Left forelimb (tissue), 1 donor: Measurements from ENCODE around the gene ELMOD3.
"Not testable (repeated sequence)": the region's sequence is repeated elsewhere in the genome, so short reads cannot be mapped to it uniquely, and the experiment has no call there.

Experiments used
- DNase-seq: peaks from one replicate; pipeline ENCODE4 v3.0.0-alpha.2; 2018; ENCODE audit warnings: low spot score

The ELMOD3 gene

DNA sequence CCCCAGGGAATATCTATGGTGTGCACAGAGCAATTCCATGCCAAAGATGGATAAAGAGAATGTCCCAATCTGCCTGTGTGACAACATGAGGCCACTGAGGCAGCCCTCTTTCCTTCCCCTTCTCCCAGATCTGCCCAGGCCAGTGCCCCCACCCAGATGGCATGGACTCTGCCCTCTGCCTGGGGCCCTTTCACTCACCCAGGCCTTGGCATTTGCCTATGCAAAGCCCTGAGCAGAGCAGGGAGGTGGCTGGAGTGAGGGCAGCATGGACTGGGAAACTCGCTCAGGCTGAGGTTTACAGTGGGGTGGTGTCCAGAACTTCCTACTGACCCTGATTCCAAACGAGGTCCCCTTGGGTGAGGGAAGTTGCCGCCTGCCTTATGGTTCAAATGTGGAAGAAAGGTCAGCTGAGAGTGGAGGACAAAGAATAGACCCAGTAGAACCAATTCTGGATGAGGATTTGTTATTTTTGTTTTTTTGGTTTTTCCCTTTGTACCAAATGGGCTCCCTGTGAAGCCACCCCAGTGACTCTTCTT is 72.8 kb downstream of the ELMOD3 start:
- DNase-seq: no peak

GRCh38 chr2:85428343-85428881 is 73.8 kb downstream of the ELMOD3 start:
- no peak for DNase-seq

DNA sequence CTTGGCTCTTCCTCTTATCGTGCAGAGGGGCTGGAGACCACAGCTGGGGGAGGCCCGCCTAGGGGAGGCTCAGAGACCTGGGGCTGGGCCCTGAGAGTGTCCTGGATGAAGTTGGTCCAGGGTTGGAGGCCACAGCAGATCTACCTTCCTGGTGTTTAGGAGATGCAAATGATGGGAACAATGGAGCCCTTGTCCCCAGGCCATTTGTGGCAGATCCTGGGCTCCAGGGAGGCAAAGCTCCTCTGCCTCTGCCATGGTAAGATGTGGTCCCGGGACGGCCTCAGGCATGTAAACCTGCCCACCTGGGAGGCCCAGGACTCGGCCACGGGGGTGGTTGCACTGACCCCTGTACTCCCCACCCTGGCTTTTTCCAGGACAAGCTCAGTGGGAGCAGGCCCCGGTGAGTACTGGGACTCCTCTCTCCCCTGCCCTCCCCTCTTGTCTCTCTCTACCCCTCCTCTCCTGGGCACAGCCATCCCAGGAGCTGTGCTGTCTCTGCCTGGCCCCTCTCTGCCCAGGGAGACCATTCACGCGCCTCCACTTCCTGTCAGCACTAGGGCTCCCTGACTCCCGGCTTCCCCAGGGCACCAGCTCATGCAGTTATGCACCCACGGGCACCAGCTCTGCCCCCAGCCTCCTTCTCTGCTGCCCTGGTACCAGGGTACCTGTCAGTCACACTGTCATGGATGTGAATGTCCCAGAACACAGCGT is 74.8 kb downstream of the ELMOD3 start:
- no peak for DNase-seq

DNA sequence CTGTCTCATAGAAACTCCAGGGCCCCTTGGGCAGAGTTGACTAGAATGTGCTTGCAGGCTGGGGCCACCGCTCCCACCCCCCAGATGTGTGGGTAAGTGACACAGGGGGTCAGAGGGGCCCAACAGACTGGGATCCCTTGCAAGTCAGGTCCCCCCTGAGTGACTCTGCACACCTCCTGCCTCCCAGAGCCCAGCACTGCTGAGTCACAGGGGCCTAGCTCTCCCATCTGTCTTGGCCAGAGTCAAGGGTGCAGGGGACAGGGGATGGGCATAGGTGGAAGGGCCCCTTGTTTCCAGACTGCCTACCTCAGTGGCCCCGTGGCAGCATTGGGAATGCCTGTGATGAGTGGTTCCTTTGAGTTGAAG is 75.3 kb downstream of the ELMOD3 start:
- no peak for DNase-seq

GRCh38 chr2:85430752-85431569 is 76.4 kb downstream of the ELMOD3 start:
- peak; percentile 79 for DNase-seq

DNA sequence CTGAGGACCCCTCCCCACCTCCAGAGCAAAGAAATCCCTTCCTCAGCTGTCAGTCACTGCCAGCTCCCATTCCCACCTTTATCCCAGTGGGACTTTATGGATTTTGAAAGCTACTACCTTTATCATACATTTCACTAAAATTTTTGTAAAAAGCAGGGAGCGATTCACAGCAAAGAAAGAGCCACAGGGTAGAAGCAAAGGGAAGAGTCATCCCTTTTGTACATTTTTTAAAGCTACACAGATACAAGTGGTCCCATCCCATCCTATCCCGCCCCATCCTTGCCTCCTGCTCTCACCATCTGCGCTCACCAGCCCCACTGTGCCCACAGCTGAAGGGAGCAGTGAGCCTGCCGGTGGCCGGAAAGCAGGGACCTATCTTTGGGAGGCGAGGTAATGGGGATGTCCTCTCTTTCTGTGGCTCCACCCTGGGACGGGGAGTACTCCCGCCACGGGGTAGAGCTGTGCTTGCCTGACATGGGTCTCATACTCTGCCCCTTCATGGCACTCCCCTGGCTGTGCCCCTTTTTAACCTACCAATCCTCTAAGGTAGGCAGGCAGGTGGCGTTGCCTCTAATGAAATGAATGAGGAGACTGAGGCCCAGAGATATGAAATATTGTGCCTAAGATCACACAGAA is 77.1 kb downstream of the ELMOD3 start:
- no peak for DNase-seq

DNA sequence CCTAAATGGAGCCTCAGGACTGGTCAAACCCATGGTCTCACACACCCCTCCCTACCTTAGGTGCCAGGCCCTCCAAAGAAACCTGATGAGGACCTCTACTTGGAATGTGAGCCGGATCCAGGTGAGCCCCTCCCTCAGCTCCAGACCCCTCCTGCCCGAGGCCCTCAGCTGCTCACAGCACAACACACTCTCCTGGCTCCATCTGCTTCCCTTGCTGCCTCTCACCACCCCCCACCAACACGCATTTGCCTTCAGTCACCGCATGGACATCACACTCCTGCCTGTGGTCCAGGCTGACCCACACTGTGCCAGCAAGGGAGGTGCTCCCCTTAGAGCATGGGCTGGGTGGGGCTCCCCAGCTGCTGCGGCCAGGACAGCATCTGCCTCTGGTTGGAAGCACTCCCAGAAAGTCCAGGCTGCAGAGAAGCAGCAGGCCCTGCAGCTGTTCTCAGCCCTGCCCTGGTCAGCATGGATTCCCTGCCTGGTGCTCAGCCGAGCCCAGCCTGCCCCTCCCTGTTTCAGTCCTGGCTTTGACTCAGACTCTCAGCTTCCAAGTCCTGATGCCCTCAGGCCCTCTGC is 79.0 kb downstream of the ELMOD3 start:
- DNase-seq: peak; percentile 88

GRCh38 chr2:85434696-85435095 is 80.1 kb downstream of the ELMOD3 start:
- no peak for DNase-seq

DNA sequence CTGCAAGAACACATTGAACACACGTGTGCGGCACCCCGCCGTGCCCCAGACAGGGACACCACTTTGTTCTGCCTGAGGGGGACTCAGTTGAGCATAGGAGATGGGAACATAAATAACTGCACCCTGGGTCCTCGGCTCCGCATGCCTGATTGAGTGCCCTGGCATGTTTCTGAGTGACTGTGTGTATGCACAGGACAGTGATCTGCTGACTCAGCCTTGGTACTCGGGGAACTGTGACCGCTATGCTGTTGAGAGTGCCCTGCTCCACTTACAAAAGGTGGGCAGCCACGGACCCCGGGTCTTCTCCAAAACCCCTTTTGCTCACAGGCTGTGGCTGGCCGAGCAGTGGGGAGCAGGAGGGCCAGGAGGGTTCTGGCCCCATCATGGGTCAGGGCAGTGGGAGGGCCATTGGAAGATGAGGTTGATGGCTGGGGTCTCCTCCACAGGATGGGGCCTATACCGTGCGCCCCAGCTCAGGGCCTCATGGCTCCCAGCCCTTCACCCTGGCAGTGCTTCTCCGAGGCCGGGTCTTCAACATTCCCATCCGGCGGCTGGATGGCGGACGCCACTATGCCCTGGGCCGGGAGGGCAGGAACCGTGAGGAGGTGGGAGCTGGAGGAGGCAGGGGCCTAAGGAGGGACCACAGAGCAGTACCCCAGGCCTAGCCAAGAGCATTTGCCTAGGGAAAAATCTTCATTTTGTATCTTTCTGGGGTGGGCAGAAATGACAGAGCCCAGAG is 80.8 kb downstream of the ELMOD3 start:
- no peak for DNase-seq

GRCh38 chr2:85435981-85436835 is 81.6 kb downstream of the ELMOD3 start:
- DNase-seq: no peak

- DNase-seq: no peak
Measured at GRCh38 chr2:85436836-85437487, 82.4 kb downstream of the ELMOD3 start.

GRCh38 chr2:85437488-85438200 is 83.1 kb downstream of the ELMOD3 start:
- peak; percentile 89 for DNase-seq

- DNase-seq: no peak
Measured at GRCh38 chr2:85438201-85439024, 83.8 kb downstream of the ELMOD3 start.

GRCh38 chr2:85439025-85439472 is 84.5 kb downstream of the ELMOD3 start:
- no peak for DNase-seq

GRCh38 chr2:85439569-85439968 is 85.0 kb downstream of the ELMOD3 start:
- not testable (repeated sequence) for DNase-seq

GRCh38 chr2:85439986-85440385 is 85.4 kb downstream of the ELMOD3 start:
- DNase-seq: no peak

DNA sequence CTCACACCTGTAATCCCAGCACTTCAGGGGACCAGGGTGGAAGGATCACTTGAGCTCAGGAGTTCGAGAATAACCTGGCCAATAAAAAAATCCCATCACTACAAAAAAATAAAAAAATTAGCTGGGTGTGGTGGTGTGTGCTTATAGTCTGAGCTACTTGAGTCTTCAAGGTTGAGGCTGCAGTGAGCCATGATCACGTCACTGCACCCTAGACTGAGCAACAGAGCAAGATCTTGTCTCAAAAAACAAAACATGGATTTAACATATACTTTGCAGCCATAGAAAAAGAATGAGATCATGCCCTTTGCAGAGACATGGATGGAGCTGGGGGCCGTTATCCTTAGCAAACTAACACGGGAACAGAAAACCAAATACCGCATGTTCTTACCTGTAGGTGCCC is 86.2 kb downstream of the ELMOD3 start:
- no peak for DNase-seq
